Omental fat pad (tissue), 4 donors: Measurements from ENCODE around the gene SYT7. TPM values are rescaled to one million over a fixed set of nuclear protein-coding genes. Genes with fewer than 3 reads are reported as not detected.

Experiments
- ATAC-seq: fragments of 150-250 bp; one replicate; pipeline ENCODE4 v1.9.1; 2016; ENCODE audit warnings: mild to moderate bottlenecking, moderate library complexity; ENCODE audit not compliant: low FRiP score
- DNase-seq: peaks from one replicate; pipeline ENCODE4 v3.0.0-alpha.2; 2019; ENCODE audit warnings: low spot score
- total RNA-seq, 4 donors: library from RNA; depleted of rRNA; stranded (reverse); fragments of >200 nt; gene quantifications; one replicate each; pipeline ENCODE4 v1.1.0, GENCODE V29; 2016
- TF ChIP-seq, protein P1 (sequence below), 3 donors: fragments of 450-650 bp; IDR thresholded peaks; one replicate each; pipeline ENCODE4 v1.5.1; 2016 to 2017; ENCODE audit warnings: antibody characterized with exemption in 3 of 3, mild to moderate bottlenecking in 3 of 3, moderate library complexity in 2 of 3

The SYT7 gene
- total RNA-seq, 4 donors from 2014 or later, result 1.6 to 6.6 (median 4.4) TPM

DNA sequence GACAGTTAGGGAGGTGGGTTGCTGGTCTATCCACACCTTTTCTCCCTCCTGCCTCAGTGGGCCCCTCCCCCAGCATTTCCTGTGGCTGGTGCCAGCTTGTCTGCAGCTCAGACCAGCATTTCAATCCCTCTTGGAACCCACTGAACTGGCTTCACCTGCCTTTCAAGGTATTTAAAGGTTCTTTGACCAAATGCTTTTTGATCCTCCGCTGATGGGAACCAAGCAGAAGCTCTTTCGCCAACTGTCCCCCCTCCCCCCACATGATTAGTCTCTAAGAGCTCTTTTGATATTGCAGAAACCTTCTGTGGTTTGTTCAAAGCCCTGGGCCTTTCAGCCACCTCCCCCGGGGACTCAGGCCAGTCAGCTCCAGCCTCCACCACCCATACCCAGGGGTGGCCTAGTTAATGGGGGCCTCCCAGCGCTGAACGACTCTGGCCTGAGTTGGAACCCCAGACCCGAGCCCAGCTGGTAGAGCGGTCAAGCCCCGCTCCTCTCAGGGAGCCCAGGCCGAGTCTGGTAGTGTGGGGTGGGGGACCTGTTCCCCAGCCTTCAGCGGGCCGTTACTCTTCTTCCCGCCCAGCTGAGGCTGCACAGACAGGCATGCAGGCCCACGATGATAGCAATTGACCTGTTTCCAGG lies 6.0 kb upstream of the SYT7 start:
- TF ChIP-seq, protein P1, sequence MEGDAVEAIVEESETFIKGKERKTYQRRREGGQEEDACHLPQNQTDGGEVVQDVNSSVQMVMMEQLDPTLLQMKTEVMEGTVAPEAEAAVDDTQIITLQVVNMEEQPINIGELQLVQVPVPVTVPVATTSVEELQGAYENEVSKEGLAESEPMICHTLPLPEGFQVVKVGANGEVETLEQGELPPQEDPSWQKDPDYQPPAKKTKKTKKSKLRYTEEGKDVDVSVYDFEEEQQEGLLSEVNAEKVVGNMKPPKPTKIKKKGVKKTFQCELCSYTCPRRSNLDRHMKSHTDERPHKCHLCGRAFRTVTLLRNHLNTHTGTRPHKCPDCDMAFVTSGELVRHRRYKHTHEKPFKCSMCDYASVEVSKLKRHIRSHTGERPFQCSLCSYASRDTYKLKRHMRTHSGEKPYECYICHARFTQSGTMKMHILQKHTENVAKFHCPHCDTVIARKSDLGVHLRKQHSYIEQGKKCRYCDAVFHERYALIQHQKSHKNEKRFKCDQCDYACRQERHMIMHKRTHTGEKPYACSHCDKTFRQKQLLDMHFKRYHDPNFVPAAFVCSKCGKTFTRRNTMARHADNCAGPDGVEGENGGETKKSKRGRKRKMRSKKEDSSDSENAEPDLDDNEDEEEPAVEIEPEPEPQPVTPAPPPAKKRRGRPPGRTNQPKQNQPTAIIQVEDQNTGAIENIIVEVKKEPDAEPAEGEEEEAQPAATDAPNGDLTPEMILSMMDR (IDR thresholded peaks at IDR 0.05), result no peak
- no peak for DNase-seq
- peak; percentile 1 for ATAC-seq

DNA sequence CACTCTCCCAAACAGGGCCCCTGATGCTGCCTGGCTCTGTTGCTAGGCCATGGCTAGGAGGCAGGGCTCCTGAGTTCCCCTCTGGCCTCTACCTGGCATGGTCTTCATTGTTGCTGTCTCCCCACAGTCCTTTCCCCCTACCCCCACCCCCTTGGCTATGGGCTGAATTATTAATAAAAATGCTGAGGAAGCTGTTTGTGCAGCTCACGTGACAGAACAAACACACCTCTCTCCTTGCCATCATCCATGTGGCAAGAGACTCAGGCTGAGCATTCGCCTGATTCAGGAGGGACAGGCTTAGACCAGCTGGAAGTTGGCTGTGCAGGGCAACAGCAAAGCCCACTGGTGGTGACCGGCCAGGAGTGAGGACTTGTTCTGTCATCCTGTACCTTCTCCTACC lies 4.2 kb upstream of the SYT7 start:
- TF ChIP-seq, protein P1 (IDR thresholded peaks at IDR 0.05), result no peak
- ATAC-seq (no peak), DNase-seq (no peak)

DNA sequence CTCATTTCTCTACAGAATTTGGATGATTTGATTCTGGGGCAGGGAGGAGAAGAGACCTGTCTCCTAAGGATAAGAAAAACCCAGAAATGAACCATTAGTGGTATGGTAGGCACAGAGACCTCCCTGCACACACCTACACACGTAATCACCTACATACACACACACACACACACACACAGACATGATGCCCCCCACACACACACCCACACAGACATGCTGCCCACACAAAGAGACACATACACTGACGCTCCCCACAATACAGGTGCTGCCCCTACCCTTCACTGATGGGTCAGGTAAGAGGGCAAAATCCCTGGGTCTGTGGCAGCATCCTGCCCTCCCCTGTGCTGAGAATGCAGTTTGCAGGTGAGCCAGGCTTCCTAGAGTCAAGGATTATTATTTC lies 1.1 kb upstream of the SYT7 start:
- ATAC-seq, result no peak

DNA sequence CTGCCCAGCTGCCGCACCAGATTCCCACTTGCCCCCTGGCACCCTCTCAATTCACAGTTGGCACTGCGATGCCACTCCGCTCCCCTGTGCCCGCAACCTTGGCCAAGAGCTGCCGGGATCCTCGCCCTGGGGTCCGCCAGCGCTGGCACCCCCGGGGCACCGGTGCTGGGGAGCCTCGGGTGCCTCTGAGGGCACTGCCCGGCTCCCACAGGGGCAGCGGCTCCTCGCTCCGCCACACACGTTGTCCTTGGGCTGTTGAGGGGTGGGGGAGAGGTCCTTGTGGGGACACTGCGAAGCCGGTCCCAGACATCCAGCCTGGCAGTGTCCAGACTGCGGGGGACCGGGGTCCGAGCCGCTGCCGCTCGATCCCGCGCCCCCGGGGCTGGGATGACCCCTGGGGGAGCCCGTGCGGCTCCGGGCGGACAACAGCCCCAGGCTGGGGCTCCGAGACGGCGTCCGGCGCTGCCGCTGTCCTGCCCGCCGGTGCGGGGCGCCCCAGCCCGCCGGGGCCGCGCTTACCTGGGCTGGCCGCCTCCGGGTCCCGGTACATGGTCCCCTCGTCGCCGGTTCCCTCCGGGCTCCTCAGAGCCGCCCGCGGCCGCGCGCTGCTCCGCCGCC lies 496 bp downstream of the SYT7 start:
- TF ChIP-seq, protein P1 (IDR thresholded peaks at IDR 0.05), result no peak
- ATAC-seq, result peak; percentile 20

More for the DNA sequence above, 1.1 kb upstream of the SYT7 start:
- DNase-seq, result no peak
- TF ChIP-seq, protein P1 (IDR thresholded peaks at IDR 0.05), result no peak

DNA sequence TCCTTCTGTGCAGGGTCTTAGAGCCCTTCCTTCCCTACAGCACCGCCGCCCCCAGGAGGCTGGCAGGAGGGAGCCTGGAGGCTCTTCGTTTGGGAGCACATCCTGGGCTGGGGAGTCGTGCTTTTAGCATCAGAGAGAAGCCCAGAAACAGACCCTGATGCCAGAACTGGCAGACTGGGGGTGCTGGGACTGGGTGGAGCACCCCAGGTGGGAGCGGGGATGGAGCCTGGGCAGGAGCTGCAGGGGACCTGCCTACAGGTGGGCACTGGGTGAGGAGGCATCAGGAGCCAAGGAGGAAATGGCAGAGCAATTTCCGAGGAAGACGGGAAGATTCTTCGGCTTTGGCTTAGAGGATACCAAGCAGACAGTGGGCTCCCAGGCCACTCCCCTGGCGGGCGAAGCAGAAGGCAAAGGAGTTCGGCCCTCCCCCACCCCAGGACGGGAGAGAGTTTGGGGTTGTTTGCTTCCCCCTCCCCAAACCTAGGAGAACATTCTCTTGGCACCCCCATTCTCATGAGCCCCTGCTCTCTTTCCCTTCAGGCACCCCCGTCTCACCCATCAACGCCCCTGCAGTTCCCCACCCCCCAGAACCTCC lies 1.1 kb downstream of the SYT7 start:
- TF ChIP-seq, protein P1 (IDR thresholded peaks at IDR 0.05), result no peak
- DNase-seq (no peak), ATAC-seq (no peak)

More for the DNA sequence above, 496 bp downstream of the SYT7 start:
- DNase-seq, result no peak

DNA sequence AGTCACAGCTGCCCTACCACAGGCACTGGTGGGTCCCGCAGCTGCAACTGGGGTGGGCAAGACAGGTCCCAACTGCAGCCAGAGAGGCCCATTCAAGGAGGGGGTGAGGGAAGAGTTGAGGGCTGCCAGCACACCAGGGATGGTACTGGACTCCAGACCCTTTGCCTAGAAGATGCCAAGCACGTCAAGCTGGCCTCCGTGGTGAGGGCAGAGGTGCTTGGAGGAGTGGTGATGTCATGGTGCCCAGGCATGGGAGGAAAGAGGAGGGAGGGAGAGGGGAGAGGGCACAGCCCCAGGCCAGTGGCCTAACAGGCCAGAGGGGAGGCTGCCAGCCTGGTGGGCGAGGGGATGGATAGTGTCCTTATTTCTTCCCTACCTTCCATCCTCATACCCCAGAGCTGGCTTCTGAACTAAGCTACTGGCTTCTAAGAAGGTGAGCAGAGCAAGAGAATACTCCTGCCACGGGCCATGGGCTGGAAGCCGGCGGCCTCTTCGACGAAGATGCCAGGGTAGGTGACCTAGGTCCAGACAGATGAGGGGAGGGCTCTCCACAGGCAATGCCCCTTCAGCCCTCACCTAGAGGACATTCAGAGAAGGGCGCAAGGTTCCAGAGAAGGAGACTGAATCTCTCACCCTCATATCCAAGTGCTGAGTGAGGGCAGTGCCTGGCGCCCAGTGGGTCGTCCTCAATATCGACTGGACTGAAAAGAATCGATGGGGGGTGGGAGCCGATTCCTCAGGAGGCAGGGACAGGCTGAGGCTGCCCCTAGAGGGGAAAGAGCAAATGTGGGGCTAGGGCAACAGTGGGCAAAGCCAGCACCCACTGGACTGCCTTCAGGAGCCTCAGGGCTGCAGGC lies 1.8 kb downstream of the SYT7 start:
- ATAC-seq (no peak), DNase-seq (no peak)
- TF ChIP-seq, protein P1 (IDR thresholded peaks at IDR 0.05), result no peak
